Non-pigmented ciliary epithelial cell (primary cell): ENCODE results near the gene COL25A1.

Experiments used
- DNase-seq: peaks from one replicate; pipeline ENCODE4 v3.0.0-alpha.2; 2010; ENCODE audit warnings: low read depth

Gene COL25A1

GRCh38 chr4:109291707-109292238, 10.7 kb downstream of the COL25A1 start:
- DNase-seq, result no peak

DNA sequence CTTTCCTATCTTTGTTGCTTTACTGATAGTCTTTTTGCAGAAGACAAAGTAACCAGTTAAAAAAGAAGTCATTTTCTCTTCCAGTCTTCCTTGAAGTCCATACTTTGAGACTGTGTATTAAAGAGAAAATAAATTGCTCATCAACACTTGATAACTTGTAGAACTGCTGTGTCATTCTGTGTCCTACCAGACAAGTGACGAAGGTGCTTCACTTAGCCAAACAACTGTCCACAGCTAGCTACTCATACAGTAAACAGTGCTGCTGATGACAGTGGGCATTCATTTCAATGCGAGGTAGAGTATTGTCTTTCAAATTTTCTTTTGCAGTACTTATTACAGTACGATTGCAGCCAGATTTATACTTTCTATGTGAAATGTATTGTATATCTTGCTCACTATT, 11.5 kb downstream of the COL25A1 start:
- no peak for DNase-seq

DNA sequence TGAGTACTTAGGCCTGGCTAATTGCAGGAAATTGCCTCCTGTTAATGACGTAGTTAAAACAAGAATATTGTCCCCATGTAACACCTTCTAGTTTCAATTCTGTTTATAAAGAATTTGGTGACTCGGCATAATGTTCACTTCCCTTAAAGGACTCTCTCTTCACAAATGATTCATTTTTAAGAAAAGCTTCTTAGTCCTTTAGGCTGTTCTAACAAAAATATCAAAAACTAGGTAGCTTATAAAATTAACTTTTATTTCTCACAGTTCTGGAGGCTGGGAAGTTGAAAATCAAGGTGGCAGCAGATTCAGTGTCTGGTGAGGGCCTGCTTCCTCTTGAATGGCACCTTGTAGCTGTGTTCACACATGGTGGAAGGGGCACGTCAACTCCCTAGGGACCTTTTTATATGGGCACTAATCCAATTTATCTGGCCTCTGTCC, 23.8 kb downstream of the COL25A1 start:
- DNase-seq, result no peak

DNA sequence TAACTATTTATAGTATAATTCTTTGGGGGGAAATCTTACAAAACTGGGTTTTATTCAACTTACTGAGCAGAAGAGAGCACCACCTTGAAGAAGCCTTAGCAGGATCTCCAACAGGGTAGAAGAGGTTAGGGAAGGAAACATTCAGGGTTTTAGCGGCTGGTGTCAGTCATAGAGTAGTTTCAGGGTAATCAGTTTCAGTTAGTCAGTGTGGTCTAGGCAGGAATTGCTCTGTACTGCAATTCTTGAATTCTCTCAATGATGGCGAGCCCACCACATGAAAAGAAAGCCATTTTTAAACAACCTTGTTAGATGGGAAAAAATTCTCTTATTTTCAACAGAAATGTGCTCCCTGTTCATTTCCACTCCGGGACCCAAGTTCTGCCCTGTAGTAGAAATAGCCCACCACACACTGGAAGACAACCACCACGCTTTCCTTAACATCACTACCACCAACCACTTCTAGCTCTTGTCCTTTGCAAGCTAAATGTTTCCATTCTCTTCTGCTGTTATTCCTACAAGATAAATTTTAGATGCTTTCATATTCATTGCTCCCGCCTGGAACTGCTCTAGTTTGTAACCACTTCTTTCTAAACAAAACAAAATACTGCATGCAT, 25.9 kb downstream of the COL25A1 start:
- no peak for DNase-seq

DNA sequence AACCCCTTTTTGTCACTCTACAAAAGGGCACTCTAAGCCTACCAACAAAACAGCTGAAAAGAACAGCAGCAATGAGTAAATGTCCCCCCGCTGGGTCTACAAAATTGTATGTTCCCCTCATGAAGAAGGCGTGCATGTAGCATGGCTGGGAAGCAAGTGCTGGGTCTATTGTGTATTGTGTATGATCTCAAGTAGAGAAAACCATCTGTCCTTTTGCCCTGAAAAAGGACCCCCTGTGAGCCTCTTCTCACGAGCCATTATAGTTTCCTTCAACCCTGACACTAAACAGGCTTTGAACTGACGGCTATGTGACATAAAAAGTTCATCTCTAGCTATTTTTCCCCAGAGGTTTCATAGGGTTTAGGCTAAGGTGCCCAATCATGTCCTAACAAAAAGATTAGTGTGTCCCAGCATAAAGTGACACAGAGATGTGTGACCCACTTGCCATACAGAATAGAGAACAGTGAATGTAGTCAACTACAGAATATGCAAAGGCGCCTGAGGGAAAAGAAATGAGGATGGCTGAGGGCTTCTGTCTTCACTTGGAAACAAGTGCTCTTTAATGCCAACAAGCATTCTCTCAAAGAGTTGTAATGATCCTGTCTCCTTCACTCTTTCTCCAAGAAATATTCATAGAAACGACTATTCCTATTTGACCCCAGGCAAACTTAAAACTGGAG, 27.3 kb downstream of the COL25A1 start:
- DNase-seq, result no peak

DNA sequence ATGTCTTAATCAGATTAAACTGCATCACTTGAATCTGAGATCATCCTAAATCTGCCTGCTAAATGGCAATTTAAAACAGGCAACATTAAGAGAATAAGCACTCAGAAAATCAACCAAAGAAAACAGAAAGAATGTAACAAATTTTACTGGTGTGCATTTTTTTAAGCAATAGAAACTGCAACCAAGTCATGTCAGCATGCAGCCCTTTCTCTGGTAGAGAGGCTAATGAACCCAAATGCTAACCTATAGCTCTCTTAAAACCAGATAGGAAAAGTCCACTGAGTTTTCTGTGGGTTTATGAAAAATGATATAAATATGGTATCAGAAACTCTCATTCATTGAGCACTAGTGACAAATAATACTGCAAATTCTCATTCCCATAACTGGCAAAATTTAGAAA, 35.6 kb downstream of the COL25A1 start:
- DNase-seq, result no peak

DNA sequence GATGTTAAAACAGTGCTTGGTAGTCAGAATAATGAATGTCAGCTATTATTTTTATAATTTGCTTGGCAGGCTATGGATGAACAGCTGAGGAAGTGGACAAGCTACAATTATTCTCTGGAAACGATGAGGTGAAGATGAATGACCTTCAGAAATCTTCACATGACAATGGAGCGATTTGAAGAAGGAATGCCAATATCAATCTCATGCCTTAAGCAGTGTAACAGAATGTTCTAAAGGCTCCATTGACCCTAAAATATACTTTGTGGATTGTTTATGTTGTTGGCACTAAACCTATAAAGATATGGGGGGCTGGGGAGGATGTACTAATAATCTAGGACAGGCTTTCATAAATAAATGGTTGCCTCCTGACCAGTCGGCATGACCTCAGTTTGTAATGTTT, 36.2 kb downstream of the COL25A1 start:
- no peak for DNase-seq

DNA sequence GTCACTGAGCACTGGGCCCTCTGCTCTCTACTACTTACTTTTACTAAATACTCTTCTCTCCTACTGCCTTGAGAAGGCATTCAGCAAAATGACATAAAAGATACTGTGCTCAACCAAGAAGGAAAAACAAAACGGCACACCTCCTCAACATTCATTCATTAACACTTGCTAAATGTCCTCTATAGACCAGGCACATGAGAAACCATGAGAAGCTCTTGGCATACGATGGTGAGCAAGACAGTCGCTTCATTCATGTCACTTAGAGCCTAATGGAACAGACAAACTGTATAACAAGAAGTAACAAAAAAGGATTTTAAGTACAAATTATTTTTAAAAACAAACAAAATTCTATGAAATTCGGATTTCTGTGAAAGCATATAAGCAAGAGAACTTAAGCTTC, 38.7 kb downstream of the COL25A1 start:
- DNase-seq, result no peak

DNA sequence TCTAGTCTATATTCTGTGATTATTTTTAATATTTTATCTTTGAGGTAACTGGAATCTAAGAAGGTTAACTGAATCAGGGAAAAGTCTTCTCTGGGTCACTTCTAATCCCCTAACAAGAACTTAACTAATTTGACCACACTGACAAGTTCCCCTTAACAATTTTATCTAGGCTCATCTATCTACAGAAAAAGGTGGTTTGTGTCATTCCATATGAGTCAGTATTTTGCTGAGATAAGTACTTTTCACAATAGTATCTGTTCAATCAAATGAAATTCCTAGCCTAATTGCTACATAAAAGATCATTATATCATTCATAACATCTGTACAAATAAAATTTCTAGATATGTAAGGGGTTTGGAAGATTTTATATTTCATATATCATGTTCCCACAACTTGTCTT, 45.6 kb downstream of the COL25A1 start:
- no peak for DNase-seq

DNA sequence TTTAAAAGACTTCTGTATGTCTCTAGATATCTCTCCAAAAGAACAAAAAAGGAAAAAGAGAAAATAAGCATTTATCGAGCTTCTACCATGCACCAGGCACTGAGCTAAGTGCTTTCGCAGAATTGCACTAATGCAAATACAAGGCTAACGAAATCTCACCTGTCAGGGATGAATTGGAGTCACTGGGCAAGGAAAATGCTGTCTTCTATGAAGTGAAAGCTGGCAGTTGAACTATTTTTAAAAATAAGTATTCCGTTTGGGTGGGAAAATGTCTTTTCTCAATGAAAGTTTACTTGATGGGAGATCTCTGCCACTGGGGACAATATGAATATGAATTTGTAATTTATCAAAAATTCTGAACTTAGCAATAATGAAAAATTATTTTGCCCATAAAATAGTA, 47.6 kb downstream of the COL25A1 start:
- DNase-seq, result no peak

DNA sequence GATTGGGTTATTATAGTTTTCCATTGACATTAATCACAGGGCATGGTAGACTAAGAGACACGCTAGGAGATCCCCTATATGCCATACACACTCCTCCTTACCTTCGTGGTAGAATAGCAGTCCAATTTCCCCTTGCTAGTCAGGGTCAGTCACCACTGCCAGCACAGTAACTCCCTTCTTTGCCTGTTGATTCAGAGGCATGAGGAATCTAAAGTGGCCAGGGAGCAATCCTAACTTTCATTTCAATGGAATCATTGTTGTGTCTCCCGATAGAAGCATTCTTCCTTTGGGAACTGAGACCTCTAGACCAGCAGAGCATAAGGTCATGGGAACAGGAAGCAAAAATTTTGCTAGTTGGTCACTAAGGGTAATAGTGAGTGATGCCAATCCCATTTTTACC, 51.1 kb downstream of the COL25A1 start:
- no peak for DNase-seq

DNA sequence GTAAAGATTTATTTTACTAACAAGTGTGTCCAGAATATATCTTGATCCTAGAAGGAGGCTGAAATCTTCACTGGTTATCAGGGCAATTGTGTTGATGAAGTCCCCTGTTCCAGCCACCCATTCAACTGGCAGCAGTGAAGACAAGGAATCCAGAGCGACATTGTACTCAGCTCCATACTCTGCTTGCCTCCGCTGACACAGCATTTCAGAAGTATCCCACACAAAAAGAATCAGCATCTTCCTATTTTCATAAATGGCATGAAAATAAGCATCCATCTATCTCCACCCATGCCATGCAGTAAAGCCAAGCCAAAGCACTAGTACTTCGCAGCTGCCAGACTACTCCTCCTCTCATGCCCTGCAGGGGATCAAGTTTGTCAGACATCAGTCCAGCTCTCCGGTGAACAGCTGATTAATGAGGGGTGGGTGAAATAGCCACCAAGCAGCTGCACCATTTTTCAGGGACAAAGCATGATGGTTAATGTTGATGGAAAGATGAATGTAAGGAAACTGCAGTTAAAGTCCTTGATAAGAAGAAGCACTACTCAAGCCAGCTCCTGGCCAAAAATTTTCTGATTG, 54.0 kb downstream of the COL25A1 start:
- DNase-seq, result no peak

- DNase-seq, result no peak
Observed at GRCh38 chr4:109243871-109244270, 58.6 kb downstream of the COL25A1 start.

- DNase-seq, result no peak
Observed at GRCh38 chr4:109238746-109239145, 63.7 kb downstream of the COL25A1 start.

DNA sequence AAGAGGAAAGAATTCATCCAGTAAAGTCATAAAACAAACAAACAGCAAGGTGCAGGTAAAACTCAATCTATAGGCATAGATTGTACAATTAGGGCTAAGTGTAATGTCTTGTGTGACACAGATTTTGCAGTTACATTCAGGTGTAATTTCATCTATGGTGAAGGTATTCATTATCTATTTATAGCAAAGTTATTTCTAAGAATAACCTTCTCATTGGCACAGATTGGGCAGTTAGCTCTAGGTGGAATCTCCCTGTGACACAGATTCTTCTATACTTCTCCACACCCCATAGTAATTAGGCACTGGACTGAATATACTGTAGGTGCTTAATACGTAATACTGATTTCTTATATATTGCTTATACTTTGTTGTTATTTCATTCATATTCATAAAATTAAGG, 66.8 kb downstream of the COL25A1 start:
- no peak for DNase-seq

- DNase-seq, result no peak
Observed at GRCh38 chr4:109234596-109234995, 67.9 kb downstream of the COL25A1 start.

DNA sequence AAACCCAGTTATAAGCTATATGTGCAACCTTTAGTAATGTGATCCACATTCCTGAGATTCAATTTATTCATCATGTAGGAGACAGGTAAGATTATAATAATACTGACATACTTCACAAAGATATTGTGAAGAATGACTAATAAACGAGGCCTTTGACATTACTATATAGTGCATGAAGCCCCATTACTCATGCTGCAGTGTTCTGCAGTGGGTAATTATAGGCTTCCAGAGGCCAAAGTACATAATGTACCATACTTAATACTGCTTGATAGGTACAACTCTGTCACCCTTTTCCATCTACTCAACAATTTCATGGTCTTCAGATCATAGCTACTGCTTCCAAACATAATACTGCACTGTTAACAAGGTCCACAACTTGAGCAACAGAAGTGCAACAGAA, 68.9 kb downstream of the COL25A1 start:
- DNase-seq, result no peak

GRCh38 chr4:109232681-109233080, 69.8 kb downstream of the COL25A1 start:
- DNase-seq, result no peak

DNA sequence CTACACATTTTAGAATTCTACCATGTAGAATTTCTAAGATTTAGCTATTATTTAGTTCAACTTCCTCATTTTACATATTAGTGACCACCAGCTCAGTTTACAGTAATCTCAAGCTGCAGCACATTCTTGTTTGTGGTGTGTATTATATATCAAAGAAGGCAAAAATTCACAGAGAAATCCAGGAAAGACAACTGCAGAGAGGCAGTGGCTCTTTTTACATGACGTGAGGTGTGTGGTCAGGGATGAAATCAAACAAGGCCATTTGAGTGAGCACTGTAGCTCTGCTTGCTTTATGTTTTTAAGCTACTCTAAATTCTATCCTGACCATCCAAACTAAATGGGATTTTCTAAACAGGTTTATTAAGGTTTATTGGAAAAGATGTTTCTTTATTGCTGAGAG, 71.1 kb downstream of the COL25A1 start:
- DNase-seq, result no peak

DNA sequence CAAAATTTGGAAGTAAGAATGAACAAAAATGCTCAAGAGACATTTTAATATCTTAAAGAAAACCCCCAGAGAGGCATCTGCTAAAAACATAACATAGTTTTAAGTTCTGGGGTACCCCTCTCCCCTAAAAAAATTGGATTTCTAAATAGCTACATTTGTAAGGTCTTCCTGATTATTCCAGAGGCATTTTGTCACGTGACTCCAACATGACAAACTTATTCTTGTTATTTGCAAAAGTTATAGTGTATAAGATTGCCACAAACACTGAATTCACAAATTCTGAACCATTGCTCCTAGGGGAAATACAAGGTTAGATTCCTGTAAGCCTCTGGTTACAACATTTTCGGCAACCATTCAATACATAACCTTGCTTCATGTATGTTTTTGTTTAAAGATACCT, 73.4 kb downstream of the COL25A1 start:
- DNase-seq, result no peak

- no peak for DNase-seq
Observed at GRCh38 chr4:109218288-109218687, 84.2 kb downstream of the COL25A1 start.

DNA sequence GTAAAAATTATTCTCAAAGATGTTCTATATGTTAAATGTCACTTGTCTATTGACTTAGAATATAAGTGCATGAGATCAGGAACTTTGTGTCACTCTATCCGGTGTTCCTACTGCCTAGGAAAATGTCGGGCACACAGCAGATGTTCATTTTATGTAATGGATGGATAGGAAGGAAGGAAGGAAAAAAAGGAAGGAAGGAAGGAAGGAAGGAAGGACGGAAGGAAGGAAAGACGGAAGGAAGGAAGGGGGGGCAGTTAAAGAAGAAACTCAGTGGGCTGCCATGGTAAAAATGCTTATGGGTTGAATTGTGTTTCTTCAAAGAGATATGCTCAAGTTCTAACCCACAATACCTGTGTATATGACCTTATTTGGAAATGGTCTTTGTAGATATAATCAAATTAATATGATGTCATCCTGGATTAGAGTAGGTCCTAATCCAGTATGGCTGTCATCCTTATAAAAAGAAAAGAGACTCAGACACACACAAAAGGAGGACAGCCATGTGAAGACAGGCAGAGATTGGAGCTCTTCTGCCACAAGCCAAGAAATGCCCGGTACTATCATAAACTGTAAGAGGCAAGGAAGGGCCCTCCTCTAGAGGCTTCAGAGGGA, 86.3 kb downstream of the COL25A1 start:
- DNase-seq, result no peak

GRCh38 chr4:109215506-109215905, 87.0 kb downstream of the COL25A1 start:
- no peak for DNase-seq
